Measurements from ENCODE around the gene RAB11FIP4. TPM values are rescaled to one million over a fixed set of nuclear protein-coding genes. Genes with fewer than 3 reads are reported as not detected.
A peak's percentile ranks its signal among the peaks of the same experiment; 100 is the strongest.

RAB11FIP4 gene
- total and polyA plus RNA-seq, 2 donors (not counting 1 experiment from before 2014, with no cell fraction given): 17.0 to 70.5 TPM

GRCh38 chr17:31373150-31374093 lies 18.1 kb upstream of the RAB11FIP4 start:
- no peaks in the 10 kb centered on the region for H3K79me2 ChIP-seq (ENCODE audit: control insufficient read depth, insufficient read depth, low read length)
- peak; percentile 75 for DNase-seq
- no peak overlapping the region for H2AFZ ChIP-seq (ENCODE audit: insufficient read depth, low read depth, low read length, poor library complexity, severe bottlenecking)
- H3K27me3 Mint-ChIP-seq: no peaks in the 10 kb centered on the region
- peaks cover 6 to 9% of the 10 kb centered on the region in 2 donors for H3K4me1 ChIP-seq (ENCODE audit: control insufficient read depth in 2 of 2, insufficient read depth in 2 of 2, low read length in 2 of 2)
- H4K20me1 ChIP-seq (ENCODE audit: control insufficient read depth, insufficient read depth, low read length, poor library complexity, severe bottlenecking): no peaks in the 10 kb centered on the region
- no peak overlapping the region for H3K4me3 ChIP-seq (ENCODE audit: control extremely low read depth in 1 of 5, extremely low read depth in 1 of 5, insufficient read depth in 1 of 5, low read depth in 2 of 5, low read length in 4 of 5)
- CTCF ChIA-PET: interaction anchor here (0.7 to 10.8 kb wide), 40 partner anchors 9 to 478 kb away, joined by 3 to 125 read pairs (median 5); partner anchors contain the start of genes EVI2A and EVI2B
- ATAC-seq (ENCODE audit: low read depth): peak; percentile 67
- POLR2A ChIA-PET: interaction anchor here (0.6 kb wide), 1 partner anchor 414 kb away, joined by 6 read pairs; no protein-coding TSS in a partner anchor
- no peak overlapping the region for H3K4me2 ChIP-seq (replicated peaks; ENCODE audit: low read depth, low read length, poor library complexity, severe bottlenecking)
- no peaks in the 10 kb centered on the region for H3K27me3 ChIP-seq (replicated peaks in 1 of 4; ENCODE audit: control extremely low read depth in 1 of 4, control insufficient read depth in 3 of 4, insufficient read depth in 4 of 4, low read length in 3 of 4)
- H3K27ac ChIP-seq (ENCODE audit: low read length in 2 of 2): no peak overlapping the region
- no peak overlapping the region for H3K4me3 Mint-ChIP-seq
- intact Hi-C loops (cut with micrococcal nuclease): loop anchor here (1.0 to 10.0 kb wide), 6 partner anchors 53 to 361 kb away; partner anchors contain the start of genes EVI2A and NF1
- no peaks in the 10 kb centered on the region for H3K36me3 ChIP-seq (replicated peaks in 1 of 2; ENCODE audit: control extremely low read depth in 1 of 2, control insufficient read depth in 1 of 2, extremely low read depth in 1 of 2, insufficient read depth in 2 of 2, low read length in 1 of 2)
- H3K27ac Mint-ChIP-seq: peak overlapping the region; percentile 46
- no peak overlapping the region for H3K9ac ChIP-seq (ENCODE audit: low read length)
- H3K4me1 Mint-ChIP-seq: peaks cover 31% of the 10 kb centered on the region
- no peaks in the 10 kb centered on the region for H3K9me3 Mint-ChIP-seq (ENCODE audit: insufficient read depth)
- no peak for TF ChIP-seq EZH2 (IDR thresholded peaks at IDR 0.05; ENCODE audit: borderline replicate concordance, insufficient read depth, low read depth, low read length, poor library complexity, severe bottlenecking)
- peak; percentile 81 for TF ChIP-seq CTCF (IDR thresholded peaks at IDR 0.05)
- WGBS (ENCODE audit: insufficient coverage): 89% methylated on average over 8 of the region's 10 CpGs
- H3K9me3 ChIP-seq (ENCODE audit: control extremely low read depth in 1 of 3, control insufficient read depth in 2 of 3, insufficient read depth in 1 of 3, low read length in 2 of 3): no peaks in the 10 kb centered on the region
